Natural killer cell treated with Interleukin-12 subunit alpha and Interleukin-12 subunit beta and Interleukin-15 and Interleukin-18, amount 100 ng/mL, for 72 hours (primary cell): ENCODE results near the gene BMP6. TPM values are rescaled to one million over a fixed set of nuclear protein-coding genes. Genes with fewer than 3 reads are reported as not detected.

Source experiments
- ATAC-seq, 2 donors: fragments of 150-1000 bp; cut with Tn5 transposase in 1 of 2; sonication (Bioruptor Pico), chemical (Tn5 transposase) in 1 of 2; 2 replicates each; pipeline ENCODE4 v1.10.0; 2021
- DNase-seq: peaks from one replicate; pipeline ENCODE4 v3.0.0; 2022; ENCODE audit warnings: low spot score
- H3K27ac Mint-ChIP-seq, 2 donors: 1 replicate in 1 of 2; 2 replicates in 1 of 2; pipeline ENCODE4 v1.8.0; 2022; ENCODE audit warnings: mixed read lengths in 2 of 2, mild to moderate bottlenecking in 1 of 2, moderate library complexity in 1 of 2
- H3K27me3 Mint-ChIP-seq, 2 donors: 1 replicate in 1 of 2; 2 replicates in 1 of 2; pipeline ENCODE4 v1.8.0; 2022; ENCODE audit warnings: mixed read lengths in 2 of 2
- H3K36me3 Mint-ChIP-seq: one replicate; pipeline ENCODE4 v1.8.0; 2022; ENCODE audit warnings: mixed read lengths
- H3K4me1 Mint-ChIP-seq, 2 donors: 1 replicate in 1 of 2; 2 replicates in 1 of 2; pipeline ENCODE4 v1.8.0; 2022; ENCODE audit warnings: low read depth in 2 of 2, mixed read lengths in 2 of 2, mild to moderate bottlenecking in 1 of 2
- H3K4me3 Mint-ChIP-seq: one replicate; pipeline ENCODE4 v1.8.0; 2022; ENCODE audit warnings: mixed read lengths
- H3K9me3 Mint-ChIP-seq: 2 replicates; pipeline ENCODE4 v1.8.0; 2022; ENCODE audit warnings: mixed read lengths
- total RNA-seq, 2 donors: library from RNA; stranded (reverse); gene quantifications; one replicate each; pipeline ENCODE4 v1.2.3, GENCODE V29; 2022

Gene BMP6
- total RNA-seq, result not detected

GRCh38 chr6:7725849-7726415 is at the start of gene BMP6:
Gene BMP6, plus strand, starts transcription at chr6:7726099. Its CDS starts 857 bp downstream, at chr6:7726956.
- DNase-seq, result peak; percentile 68
- H3K9me3 Mint-ChIP-seq, result no peaks in the 10 kb centered on the region
- ATAC-seq, result peak; percentile 85 to 91
- no peaks in the 10 kb centered on the region for H3K36me3 Mint-ChIP-seq
- peaks cover 39 to 49% of the 10 kb centered on the region in 2 donors for H3K27me3 Mint-ChIP-seq
- no peak within 1 kb of the TSS for H3K27ac Mint-ChIP-seq
- peak within 1 kb of the TSS; percentile 75 for H3K4me3 Mint-ChIP-seq
- peaks cover 0 to 4% of the 10 kb centered on the region in 2 donors for H3K4me1 Mint-ChIP-seq

- Mint-ChIP-seq H3K27ac (no peak overlapping the region), H3K4me3 (no peak overlapping the region), H3K27me3 (peaks cover 15 to 35% of the 10 kb centered on the region in 2 donors), H3K9me3 (no peaks in the 10 kb centered on the region), H3K36me3 (no peaks in the 10 kb centered on the region), H3K4me1 (no peaks in the 10 kb centered on the region)
- ATAC-seq (no peak), DNase-seq (no peak)
These were observed 48.7 kb upstream of the BMP6 start for GRCh38 chr6:7677229-7677628.

GRCh38 chr6:7680393-7681075 is 45.4 kb upstream of the BMP6 start:
- no peak for DNase-seq
- no peak overlapping the region for H3K27ac Mint-ChIP-seq

GRCh38 chr6:7681449-7681848 is 44.5 kb upstream of the BMP6 start:
- H3K4me1 Mint-ChIP-seq, result no peaks in the 10 kb centered on the region
- H3K27me3 Mint-ChIP-seq, result peaks cover 16 to 48% of the 10 kb centered on the region in 2 donors
- H3K36me3 Mint-ChIP-seq, result no peaks in the 10 kb centered on the region
- no peaks in the 10 kb centered on the region for H3K9me3 Mint-ChIP-seq
- ATAC-seq (no peak), DNase-seq (no peak)
- no peak overlapping the region for H3K27ac Mint-ChIP-seq
- no peak overlapping the region for H3K4me3 Mint-ChIP-seq

More at GRCh38 chr6:7680393-7681075, 45.4 kb upstream of the BMP6 start:
- no peak for ATAC-seq
- no peaks in the 10 kb centered on the region for H3K9me3 Mint-ChIP-seq
- peaks cover 17 to 48% of the 10 kb centered on the region in 2 donors for H3K27me3 Mint-ChIP-seq
- no peaks in the 10 kb centered on the region for H3K36me3 Mint-ChIP-seq
- H3K4me3 Mint-ChIP-seq, result no peak overlapping the region
- no peaks in the 10 kb centered on the region for H3K4me1 Mint-ChIP-seq

- ATAC-seq (no peak), DNase-seq (no peak)
- no peaks in the 10 kb centered on the region for H3K36me3 Mint-ChIP-seq
These were observed 41.8 kb upstream of the BMP6 start for GRCh38 chr6:7684076-7684475.

GRCh38 chr6:7684843-7685242 is 41.1 kb upstream of the BMP6 start:
- ATAC-seq (no peak), DNase-seq (no peak)
- Mint-ChIP-seq H3K36me3 (no peaks in the 10 kb centered on the region), H3K27ac (no peak overlapping the region), H3K4me1 (no peaks in the 10 kb centered on the region), H3K9me3 (no peaks in the 10 kb centered on the region), H3K4me3 (no peak overlapping the region), H3K27me3 (peaks cover 13 to 48% of the 10 kb centered on the region in 2 donors)

More at GRCh38 chr6:7684076-7684475, 41.8 kb upstream of the BMP6 start:
- H3K27ac Mint-ChIP-seq, result no peak overlapping the region
- H3K27me3 Mint-ChIP-seq, result peaks cover 13 to 47% of the 10 kb centered on the region in 2 donors
- H3K4me3 Mint-ChIP-seq, result no peak overlapping the region
- no peaks in the 10 kb centered on the region for H3K4me1 Mint-ChIP-seq
- H3K9me3 Mint-ChIP-seq, result no peaks in the 10 kb centered on the region

GRCh38 chr6:7685276-7685675 is 40.6 kb upstream of the BMP6 start:
- ATAC-seq (no peak), DNase-seq (no peak)
- Mint-ChIP-seq H3K27ac (no peak overlapping the region), H3K4me1 (no peaks in the 10 kb centered on the region), H3K27me3 (peaks cover 13 to 43% of the 10 kb centered on the region in 2 donors), H3K36me3 (no peaks in the 10 kb centered on the region), H3K9me3 (no peaks in the 10 kb centered on the region), H3K4me3 (no peak overlapping the region)

- no peak overlapping the region for H3K27ac Mint-ChIP-seq
- H3K4me3 Mint-ChIP-seq, result no peak overlapping the region
- peaks cover 18 to 31% of the 10 kb centered on the region in 2 donors for H3K27me3 Mint-ChIP-seq
- DNase-seq, result no peak
- no peak for ATAC-seq
- H3K36me3 Mint-ChIP-seq, result no peaks in the 10 kb centered on the region
- no peaks in the 10 kb centered on the region for H3K9me3 Mint-ChIP-seq
- no peaks in the 10 kb centered on the region for H3K4me1 Mint-ChIP-seq
These were observed 38.5 kb upstream of the BMP6 start for GRCh38 chr6:7687145-7688111.

GRCh38 chr6:7691021-7691420 is 34.9 kb upstream of the BMP6 start:
- Mint-ChIP-seq H3K36me3 (no peaks in the 10 kb centered on the region), H3K27ac (no peak overlapping the region), H3K9me3 (no peaks in the 10 kb centered on the region), H3K27me3 (peaks cover 16 to 30% of the 10 kb centered on the region in 2 donors), H3K4me1 (no peaks in the 10 kb centered on the region), H3K4me3 (no peak overlapping the region)
- DNase-seq (no peak), ATAC-seq (no peak)

GRCh38 chr6:7691675-7692452 is 34.0 kb upstream of the BMP6 start:
- peaks cover 20 to 36% of the 10 kb centered on the region in 2 donors for H3K27me3 Mint-ChIP-seq
- no peak overlapping the region for H3K27ac Mint-ChIP-seq
- no peak for DNase-seq
- no peak for ATAC-seq
- H3K36me3 Mint-ChIP-seq, result no peaks in the 10 kb centered on the region
- H3K9me3 Mint-ChIP-seq, result no peaks in the 10 kb centered on the region
- H3K4me1 Mint-ChIP-seq, result no peaks in the 10 kb centered on the region
- no peak overlapping the region for H3K4me3 Mint-ChIP-seq

- no peak overlapping the region for H3K4me3 Mint-ChIP-seq
- H3K27ac Mint-ChIP-seq, result no peak overlapping the region
- peaks cover 0 to 3% of the 10 kb centered on the region in 2 donors for H3K4me1 Mint-ChIP-seq
- no peak for ATAC-seq
- peaks cover 22 to 42% of the 10 kb centered on the region in 2 donors for H3K27me3 Mint-ChIP-seq
- H3K36me3 Mint-ChIP-seq, result no peaks in the 10 kb centered on the region
- no peaks in the 10 kb centered on the region for H3K9me3 Mint-ChIP-seq
- DNase-seq, result no peak
These were observed 33.5 kb upstream of the BMP6 start for GRCh38 chr6:7692453-7692784.

- H3K4me3 Mint-ChIP-seq, result no peak overlapping the region
- no peak for DNase-seq
- H3K4me1 Mint-ChIP-seq, result peaks cover 7 to 8% of the 10 kb centered on the region in 2 donors
- no peak overlapping the region for H3K27ac Mint-ChIP-seq
- no peaks in the 10 kb centered on the region for H3K9me3 Mint-ChIP-seq
- no peaks in the 10 kb centered on the region for H3K36me3 Mint-ChIP-seq
- ATAC-seq, result no peak
- peaks cover 28 to 42% of the 10 kb centered on the region in 2 donors for H3K27me3 Mint-ChIP-seq
These were observed 32.1 kb upstream of the BMP6 start for GRCh38 chr6:7693827-7694226.

GRCh38 chr6:7696061-7696460 is 29.8 kb upstream of the BMP6 start:
- Mint-ChIP-seq H3K9me3 (no peaks in the 10 kb centered on the region), H3K4me1 (peaks cover 7 to 8% of the 10 kb centered on the region in 2 donors), H3K27me3 (peaks cover 24 to 33% of the 10 kb centered on the region in 2 donors), H3K36me3 (no peaks in the 10 kb centered on the region), H3K4me3 (no peak overlapping the region), H3K27ac (no peak overlapping the region)
- no peak for DNase-seq
- ATAC-seq, result peak in 1 of 2 donors; percentile 10
